Peyer's patch (tissue), 4 donors: ENCODE measurements around the gene RIOK2. TPM values are rescaled to one million over a fixed set of nuclear protein-coding genes. Genes with fewer than 3 reads are reported as not detected.
A peak's percentile ranks its signal among the peaks of the same experiment; 100 is the strongest.
"Not testable (repeated sequence)": the region's sequence is repeated elsewhere in the genome, so short reads cannot be mapped to it uniquely, and the experiment has no call there.

Experiments used
- DNase-seq, 3 donors: peaks; one replicate each; pipeline ENCODE4 v3.0.0-alpha.2; 2017 to 2019
- H3K27ac ChIP-seq, 4 donors: fragments of 200-600 bp; sonication (generic); one replicate each; pipeline ENCODE4 v1.5.1; 2016 to 2019
- H3K27me3 ChIP-seq, 2 donors: fragments of 200-600 bp; sonication (generic); one replicate each; pipeline ENCODE4 v1.5.1; 2019
- H3K36me3 ChIP-seq, 3 donors: fragments of 200-600 bp; sonication (generic); one replicate each; pipeline ENCODE4 v1.5.1; 2016 to 2019
- H3K4me1 ChIP-seq, 4 donors: fragments of 200-600 bp; sonication (generic); one replicate each; pipeline ENCODE4 v1.5.1; 2016 to 2019
- H3K4me3 ChIP-seq, 4 donors: fragments of 200-600 bp; sonication (generic); 1 replicate in 3 of 4; 2 replicates in 1 of 4; pipeline ENCODE4 v1.5.1; 2016 to 2019; ENCODE audit warnings: mild to moderate bottlenecking in 1 of 4
- H3K9me3 ChIP-seq, 4 donors: fragments of 200-600 bp; sonication (generic); one replicate each; pipeline ENCODE4 v1.5.1; 2016 to 2019; ENCODE audit warnings: mild to moderate bottlenecking in 1 of 4
- POLR2A ChIP-seq, 2 donors: fragments of 450-650 bp; IDR thresholded peaks; one replicate each; pipeline ENCODE4 v1.5.1; 2017; ENCODE audit warnings: antibody characterized with exemption in 2 of 2, mild to moderate bottlenecking in 2 of 2, moderate library complexity in 2 of 2
- total RNA-seq, 4 donors: library from RNA; depleted of rRNA; stranded (reverse); fragments of >200 nt; gene quantifications; one replicate each; pipeline ENCODE4 v1.1.0, GENCODE V29; 2016
- TF ChIP-seq, protein P1 (sequence below), 6 experiments: fragments of 450-650 bp in 4 of 6; fragments of 200-600 bp in 2 of 6; sonication (generic) in 1 of 6; IDR thresholded peaks; one replicate each; pipeline ENCODE4 v1.5.1; 2017 to 2019; ENCODE audit warnings: antibody characterized with exemption in 6 of 6, mild to moderate bottlenecking in 3 of 6, moderate library complexity in 1 of 6

RIOK2 gene
- total RNA-seq, 4 donors from 2014 or later = 16.5 to 25.3 (median 19.4) TPM

DNA sequence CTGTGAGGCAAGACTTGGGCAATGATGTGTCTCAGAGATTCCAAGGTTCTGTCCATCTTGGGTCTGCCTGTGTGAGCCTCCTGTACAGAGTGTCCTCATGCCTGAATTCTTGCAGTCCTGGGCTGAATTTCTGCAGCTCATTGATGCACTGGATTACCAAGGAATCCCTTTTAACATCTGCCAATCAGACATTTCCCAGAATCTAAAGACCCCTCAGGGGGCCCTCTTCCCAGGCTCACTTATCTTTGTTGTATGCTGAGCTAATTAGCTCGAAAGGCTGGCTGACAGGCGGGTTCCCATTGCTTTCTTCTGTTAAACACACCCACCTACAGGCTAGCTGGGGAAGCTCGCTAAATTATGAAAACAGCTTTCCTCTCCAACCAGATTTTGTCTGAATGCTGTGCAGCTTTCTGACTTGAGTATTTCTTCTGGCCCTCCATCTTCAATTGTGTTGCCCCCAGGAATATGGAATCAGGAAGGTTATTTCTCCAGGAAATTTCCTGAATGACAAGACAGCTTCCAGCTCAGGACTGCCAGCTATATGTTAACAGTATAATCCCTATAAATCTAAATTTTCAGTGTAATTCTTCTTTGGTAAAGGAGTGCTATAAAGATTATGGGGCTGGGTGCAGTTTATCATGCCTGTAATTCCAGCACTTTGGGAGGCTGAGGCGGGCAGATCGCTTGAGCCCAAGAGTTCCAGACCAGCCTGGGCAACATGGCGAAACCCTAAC lies 40.4 kb downstream of the RIOK2 start, which contains the start of gene LIX1:
TSS of gene LIX1 (minus strand) at position 91 of the 734 bp plus-strand sequence. CDS start at position 56, 35 bp downstream.
- DNase-seq = peak in 1 of 3 donors; percentile 50
- no peak for TF ChIP-seq POLR2A (IDR thresholded peaks at IDR 0.05)
- TF ChIP-seq, protein P1, sequence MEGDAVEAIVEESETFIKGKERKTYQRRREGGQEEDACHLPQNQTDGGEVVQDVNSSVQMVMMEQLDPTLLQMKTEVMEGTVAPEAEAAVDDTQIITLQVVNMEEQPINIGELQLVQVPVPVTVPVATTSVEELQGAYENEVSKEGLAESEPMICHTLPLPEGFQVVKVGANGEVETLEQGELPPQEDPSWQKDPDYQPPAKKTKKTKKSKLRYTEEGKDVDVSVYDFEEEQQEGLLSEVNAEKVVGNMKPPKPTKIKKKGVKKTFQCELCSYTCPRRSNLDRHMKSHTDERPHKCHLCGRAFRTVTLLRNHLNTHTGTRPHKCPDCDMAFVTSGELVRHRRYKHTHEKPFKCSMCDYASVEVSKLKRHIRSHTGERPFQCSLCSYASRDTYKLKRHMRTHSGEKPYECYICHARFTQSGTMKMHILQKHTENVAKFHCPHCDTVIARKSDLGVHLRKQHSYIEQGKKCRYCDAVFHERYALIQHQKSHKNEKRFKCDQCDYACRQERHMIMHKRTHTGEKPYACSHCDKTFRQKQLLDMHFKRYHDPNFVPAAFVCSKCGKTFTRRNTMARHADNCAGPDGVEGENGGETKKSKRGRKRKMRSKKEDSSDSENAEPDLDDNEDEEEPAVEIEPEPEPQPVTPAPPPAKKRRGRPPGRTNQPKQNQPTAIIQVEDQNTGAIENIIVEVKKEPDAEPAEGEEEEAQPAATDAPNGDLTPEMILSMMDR (IDR thresholded peaks at IDR 0.05) = peak in 4 of 6 experiments; percentile 32 to 64 (median 62)
- Histone ChIP-seq H3K9me3 (no peaks in the 10 kb centered on the region), H3K4me1 (no peaks in the 10 kb centered on the region), H3K4me3 (no peak within 1 kb of the TSS), H3K27me3 (no peaks in the 10 kb centered on the region), H3K36me3 (no peaks in the 10 kb centered on the region), H3K27ac (no peak within 1 kb of the TSS)

DNA sequence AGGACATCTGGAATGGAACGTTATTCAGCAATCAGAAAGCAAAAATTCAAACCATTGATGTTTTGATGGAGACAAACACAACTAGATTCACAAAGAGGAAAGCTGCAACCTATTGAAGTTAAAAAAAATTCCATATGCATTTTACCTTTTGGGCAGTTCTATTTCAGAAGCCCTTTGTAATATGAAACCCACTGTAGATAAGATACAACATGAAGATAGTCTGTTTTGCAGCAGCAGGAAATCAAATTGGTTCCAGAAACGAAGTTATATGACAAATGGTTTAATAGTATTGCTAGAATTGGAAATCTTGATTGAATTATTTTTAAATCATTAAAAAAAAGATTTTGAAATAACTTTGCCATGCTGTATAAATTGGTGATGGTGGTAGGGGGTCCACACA lies 41.5 kb downstream of the RIOK2 start:
- Histone ChIP-seq H3K4me1 (no peaks in the 10 kb centered on the region), H3K9me3 (no peaks in the 10 kb centered on the region), H3K4me3 (no peak overlapping the region), H3K27me3 (no peaks in the 10 kb centered on the region), H3K27ac (no peak overlapping the region), H3K36me3 (no peaks in the 10 kb centered on the region)
- no peak for DNase-seq
- TF ChIP-seq, protein P1 (IDR thresholded peaks at IDR 0.05) = no peak
- no peak for TF ChIP-seq POLR2A (IDR thresholded peaks at IDR 0.05)

DNA sequence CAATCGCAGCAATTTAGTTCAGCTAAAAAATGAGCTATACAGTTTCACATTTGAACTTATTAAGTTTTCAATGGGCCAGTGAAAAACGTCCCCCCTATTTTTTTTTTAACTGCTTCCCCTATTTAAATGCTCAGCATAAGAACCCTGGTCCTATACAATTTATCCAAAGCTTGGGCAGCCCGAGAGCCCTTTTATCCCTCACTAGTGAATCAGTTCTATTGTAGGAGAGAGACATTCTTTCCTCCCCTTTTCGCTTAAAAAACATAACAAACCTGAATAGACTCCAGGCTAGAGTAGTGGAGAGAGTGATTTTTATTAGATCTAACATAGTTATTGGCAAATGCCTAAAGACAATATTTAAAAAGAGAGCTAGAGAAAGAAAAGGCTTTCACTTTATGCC lies 42.0 kb downstream of the RIOK2 start:
- Histone ChIP-seq H3K9me3 (no peaks in the 10 kb centered on the region), H3K36me3 (no peaks in the 10 kb centered on the region), H3K27me3 (no peaks in the 10 kb centered on the region), H3K27ac (no peak overlapping the region), H3K4me3 (no peak overlapping the region), H3K4me1 (no peaks in the 10 kb centered on the region)
- DNase-seq = no peak
- no peak for TF ChIP-seq POLR2A (IDR thresholded peaks at IDR 0.05)
- TF ChIP-seq, protein P1 (IDR thresholded peaks at IDR 0.05) = no peak

DNA sequence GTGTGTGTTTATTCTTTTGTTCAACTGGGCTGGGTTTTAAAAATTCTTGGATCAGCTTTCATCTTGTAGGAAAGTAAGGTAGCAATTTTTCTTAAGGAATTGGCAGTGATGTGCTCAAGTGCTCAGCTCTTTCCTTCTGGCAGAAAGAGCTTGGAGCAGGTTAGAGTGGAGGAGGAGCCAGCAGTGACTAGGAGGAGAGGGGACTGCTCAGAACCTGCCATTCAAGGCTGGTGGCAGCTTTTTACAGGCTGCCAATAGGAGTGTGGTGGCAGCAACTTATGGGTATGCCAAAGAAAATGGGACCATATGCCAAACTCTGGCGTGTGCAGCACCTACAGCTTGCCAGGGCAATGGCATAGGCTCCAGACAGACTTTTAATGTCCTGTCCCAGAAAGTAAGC lies 42.8 kb downstream of the RIOK2 start:
- H3K4me3 ChIP-seq, H3K27ac ChIP-seq, H3K36me3 ChIP-seq, H3K27me3 ChIP-seq, DNase-seq, H3K4me1 ChIP-seq, H3K9me3 ChIP-seq: not testable (repeated sequence)

DNA sequence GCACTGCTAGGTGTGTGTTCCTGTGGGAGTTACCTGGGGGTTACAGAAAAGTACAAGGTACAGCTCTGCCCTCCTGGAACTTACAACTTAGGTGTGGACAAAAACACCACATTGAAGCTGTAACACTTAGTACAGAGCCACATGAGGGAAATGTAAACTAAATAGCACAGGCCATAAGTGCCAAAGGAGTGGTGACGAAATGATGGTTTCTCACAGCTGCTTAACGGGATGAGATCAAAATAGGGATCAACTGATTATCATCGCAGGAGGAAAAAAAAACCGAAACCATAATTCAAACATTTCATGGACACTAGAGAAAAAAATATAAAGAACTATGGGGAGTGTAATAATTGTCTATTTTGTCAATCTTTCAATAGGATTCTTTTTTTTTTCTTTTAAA lies 46.6 kb downstream of the RIOK2 start:
- no peak for TF ChIP-seq POLR2A (IDR thresholded peaks at IDR 0.05)
- TF ChIP-seq, protein P1 (IDR thresholded peaks at IDR 0.05) = no peak
- H3K9me3 ChIP-seq = no peaks in the 10 kb centered on the region
- no peaks in the 10 kb centered on the region for H3K4me1 ChIP-seq
- no peaks in the 10 kb centered on the region for H3K27me3 ChIP-seq
- no peak for DNase-seq
- H3K4me3 ChIP-seq = no peak overlapping the region
- H3K36me3 ChIP-seq = no peaks in the 10 kb centered on the region
- no peak overlapping the region for H3K27ac ChIP-seq

GRCh38 chr5:97135868-97136267 lies 47.2 kb downstream of the RIOK2 start:
- Histone ChIP-seq H3K9me3 (no peaks in the 10 kb centered on the region), H3K4me3 (no peak overlapping the region), H3K4me1 (no peaks in the 10 kb centered on the region), H3K27ac (no peak overlapping the region), H3K27me3 (no peaks in the 10 kb centered on the region), H3K36me3 (no peaks in the 10 kb centered on the region)
- DNase-seq = no peak
- TF ChIP-seq, protein P1 (IDR thresholded peaks at IDR 0.05) = no peak
- no peak for TF ChIP-seq POLR2A (IDR thresholded peaks at IDR 0.05)
